ENCODE results near the gene HOXA4.

HOXA4 gene

GRCh38 chr7:27102581-27103442 is 27.7 kb downstream of the HOXA4 start, which contains the start of gene HOXA2:
TSS of gene HOXA2 (minus strand) at chr7:27102683. CDS start at chr7:27102500, 183 bp downstream.
- no peak for DNase-seq

- DNase-seq = no peak
Observed at GRCh38 chr7:27101957-27102580, 28.5 kb downstream of the HOXA4 start.

- DNase-seq = no peak
Observed at GRCh38 chr7:27101171-27101956, 29.2 kb downstream of the HOXA4 start.

DNA sequence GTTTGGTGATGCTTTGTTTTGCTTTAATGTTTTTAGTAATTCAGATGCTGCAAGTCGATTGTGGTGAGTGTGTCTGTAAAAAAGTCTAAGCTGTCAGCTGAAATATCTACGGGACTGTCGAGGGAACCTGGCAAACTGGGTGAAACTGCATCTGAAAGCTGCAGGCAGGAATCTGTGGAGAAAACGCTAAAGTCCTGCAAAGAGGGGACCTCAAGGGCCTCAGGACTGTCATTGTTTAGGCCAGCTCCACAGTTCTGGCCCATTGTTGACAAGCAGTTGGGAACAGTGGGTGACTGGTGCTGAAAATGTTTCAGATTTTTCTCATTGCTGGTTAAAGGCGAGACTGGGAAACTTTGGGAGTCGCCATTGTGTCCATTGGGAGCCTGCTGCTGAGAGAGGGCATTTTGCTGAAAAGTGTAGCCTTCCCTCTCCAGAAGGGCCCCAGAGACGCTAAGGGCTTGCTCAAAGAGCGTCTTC is 29.8 kb downstream of the HOXA4 start:
- DNase-seq = no peak

GRCh38 chr7:27099453-27100370 is 30.8 kb downstream of the HOXA4 start:
- DNase-seq = no peak

- DNase-seq = no peak
Observed at GRCh38 chr7:27098578-27099451, 31.7 kb downstream of the HOXA4 start.

DNA sequence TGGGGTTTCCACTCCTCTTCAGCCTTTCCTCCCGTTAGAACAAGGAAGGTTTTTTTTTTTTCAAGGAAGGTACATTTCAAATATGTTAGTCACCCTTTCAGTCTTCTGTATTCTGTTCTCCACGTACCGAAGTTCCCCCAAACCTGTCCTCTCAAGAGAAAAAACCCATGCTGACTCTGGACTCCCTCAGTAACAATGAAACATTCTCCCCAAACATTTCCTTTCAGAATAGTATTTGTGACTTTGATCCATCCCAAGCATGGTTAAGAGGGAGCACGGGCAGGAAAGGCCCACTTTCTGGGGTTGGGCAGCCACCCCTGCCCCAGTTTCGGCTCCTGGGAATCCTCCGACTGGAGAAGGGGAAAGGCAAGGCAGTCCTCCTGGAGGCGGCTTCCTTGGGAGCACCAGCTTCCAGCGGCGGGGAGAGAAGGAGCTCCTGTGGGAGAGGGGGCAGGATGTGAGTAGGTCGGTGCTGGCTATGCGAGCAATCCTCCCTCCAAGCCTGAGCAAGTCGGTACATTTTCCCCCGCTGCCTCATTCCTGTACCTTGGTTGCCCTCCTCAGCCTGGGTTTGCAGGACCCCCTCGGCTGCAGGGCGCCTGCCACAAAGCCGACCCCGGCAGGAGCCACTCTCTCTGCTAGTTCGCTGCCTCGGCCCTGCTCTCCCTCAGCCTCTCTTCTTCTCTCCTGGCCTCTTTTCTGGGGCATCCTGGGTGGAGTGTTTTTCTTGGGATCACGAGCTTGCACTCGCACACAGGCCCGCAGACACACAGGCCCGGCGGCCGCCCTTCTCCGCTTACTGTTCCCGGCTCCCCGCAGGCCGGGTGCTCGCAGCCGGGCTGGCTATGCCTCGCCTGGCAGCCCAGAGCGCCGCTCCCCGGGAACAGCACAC is 32.6 kb downstream of the HOXA4 start:
- no peak for DNase-seq

GRCh38 chr7:27096768-27097514 is 33.6 kb downstream of the HOXA4 start:
- DNase-seq = no peak

DNA sequence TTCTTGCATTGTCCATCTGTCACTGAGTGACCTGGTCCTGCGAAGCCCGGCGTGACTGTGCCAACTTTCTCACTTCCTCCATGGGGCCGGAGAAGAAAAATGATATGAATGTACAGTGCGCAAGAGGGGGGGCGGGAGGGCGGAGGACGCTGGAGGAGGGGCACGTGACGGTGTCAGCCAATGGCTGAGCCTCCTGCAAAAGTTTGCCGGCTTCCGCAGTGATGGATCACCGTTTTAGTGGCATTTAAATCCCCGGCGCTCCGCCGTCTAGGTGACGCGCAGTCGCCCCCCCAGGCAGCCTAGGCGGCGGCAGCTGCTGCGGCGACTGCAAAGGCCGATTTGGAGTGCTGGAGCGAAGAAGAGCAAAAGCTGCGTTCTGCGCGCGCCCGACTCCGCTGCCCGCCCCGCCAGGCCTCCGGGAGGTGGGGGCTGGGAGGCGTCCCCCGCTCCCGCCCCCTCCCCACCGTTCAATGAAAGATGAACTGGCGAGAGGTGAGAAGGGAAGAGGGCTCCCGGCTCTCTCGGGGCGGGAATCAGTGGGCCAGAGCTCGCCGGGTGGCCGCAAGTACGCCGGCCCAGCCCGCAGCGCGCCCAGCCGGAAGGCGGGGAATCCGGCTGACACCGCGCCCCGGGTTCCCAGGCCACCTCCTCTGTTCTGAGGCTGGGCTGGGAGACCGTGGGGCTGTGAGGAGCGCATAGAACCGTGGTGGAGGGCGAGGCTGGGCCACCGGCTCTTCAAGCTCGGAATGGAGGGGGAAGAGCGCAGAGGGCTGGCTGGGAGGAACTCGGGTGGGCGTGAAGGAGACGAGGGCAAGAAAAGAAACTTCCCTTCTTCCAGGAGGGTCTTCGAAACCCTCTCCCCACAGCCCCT is 34.4 kb downstream of the HOXA4 start, which contains the start of gene HOXA1:
Gene HOXA1 (minus strand): TSS at position 104 of the 871 bp plus-strand sequence. CDS start 88 bp downstream, at position 16.
- DNase-seq = peak; percentile 16

DNA sequence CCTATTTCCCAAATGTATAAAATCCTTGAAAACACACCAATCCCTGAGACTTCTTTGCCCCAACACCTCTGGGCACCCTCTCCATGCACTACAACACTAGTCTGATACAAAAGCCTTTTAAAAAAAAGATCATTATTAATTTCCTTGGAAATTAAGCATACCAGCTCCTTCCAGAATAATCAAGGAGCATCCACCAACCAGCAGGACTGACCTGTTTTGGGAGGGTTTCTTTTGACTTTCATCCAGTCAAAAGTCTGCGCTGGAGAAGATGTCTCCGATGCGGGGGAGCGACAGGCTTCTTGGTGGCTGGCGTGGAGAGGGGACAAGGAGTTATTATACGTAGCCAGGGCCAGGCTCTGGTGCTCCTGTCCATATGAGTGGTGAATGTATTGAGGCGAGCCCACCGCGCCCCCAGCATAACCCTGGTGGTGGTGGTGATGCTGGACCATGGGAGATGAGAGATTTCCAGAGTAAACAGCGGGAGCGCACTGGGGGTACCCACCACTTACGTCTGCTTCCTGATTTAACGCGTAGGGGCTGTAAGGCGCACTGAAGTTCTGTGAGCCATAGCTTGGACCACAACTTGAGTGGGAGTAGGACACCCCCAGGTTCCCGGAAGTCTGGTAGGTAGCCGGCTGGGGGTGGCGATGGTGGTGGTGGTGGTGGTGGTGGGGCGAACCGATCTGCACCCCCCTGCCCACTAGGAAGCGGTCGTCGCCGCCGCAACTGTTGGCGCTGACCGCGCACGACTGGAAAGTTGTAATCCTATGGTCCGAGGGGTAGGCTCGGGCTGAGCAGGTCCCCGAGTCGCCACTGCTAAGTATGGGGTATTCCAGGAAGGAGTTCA is 35.3 kb downstream of the HOXA4 start:
- DNase-seq = no peak

DNA sequence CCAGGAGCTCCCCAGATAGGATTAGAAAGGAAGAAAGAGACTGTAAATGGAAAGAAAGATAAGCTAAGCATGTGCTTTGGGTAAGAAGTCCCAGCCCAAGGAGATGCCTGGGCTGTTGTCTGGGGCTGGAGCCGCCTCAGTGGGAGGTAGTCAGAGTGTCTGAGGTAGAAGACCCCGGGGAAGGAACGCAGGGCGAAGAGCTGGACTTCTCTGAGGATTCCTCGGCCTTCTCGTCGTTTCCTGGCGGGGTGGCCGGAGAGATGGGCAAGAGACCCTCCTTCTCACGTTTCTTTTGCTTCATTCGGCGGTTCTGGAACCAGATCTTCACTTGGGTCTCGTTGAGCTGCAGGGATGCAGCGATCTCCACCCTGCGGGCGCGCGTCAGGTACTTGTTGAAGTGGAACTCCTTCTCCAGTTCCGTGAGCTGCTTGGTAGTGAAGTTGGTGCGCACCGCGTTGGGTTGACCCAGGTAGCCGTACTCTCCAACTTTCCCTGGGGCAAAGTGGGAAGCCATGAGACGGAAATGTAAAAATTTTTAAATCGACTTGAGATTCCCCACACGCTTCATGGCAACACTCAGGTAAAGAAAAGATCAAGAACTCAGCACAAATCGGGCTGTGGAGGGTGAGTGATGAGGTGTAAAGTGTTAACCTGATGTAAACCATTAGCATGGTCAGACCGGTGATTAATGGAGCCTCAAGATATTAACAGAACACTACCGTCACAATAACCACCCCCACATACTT is 36.1 kb downstream of the HOXA4 start:
- no peak for DNase-seq

DNA sequence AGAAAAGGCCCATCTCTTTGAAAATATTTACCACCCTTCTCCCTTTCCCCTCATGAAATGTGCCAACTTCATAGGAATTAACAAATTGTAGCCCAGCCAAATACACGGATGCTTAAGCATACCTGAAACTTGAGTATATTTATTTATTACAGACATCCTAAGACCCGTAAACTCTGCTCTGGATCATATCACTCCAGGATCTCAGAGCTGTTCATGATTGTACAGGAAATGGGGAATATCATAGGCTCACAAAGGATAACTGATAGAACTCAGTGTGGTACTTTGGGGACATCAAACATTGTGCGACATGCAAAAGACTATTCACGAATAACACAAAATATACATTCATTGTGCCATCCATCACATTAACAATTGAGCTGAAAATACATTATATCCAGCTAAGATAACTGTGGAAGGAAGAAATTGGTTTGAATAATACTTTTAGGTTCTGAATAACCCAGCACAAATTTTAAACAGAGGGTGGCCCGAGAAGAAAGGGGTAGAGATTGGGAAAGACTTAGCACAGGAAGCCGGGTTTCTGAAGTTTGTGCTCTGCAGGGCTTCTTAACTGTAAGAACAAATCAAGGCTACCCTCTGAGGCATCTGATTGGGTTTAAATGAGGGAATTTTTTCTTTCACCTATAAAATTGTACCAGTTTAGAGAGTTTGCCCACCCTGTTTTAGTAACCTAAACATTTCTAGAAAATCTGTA is 37.2 kb downstream of the HOXA4 start:
- DNase-seq = no peak

- no peak for DNase-seq
Observed at GRCh38 chr7:27092819-27093110, 37.8 kb downstream of the HOXA4 start.

- DNase-seq = no peak
Observed at GRCh38 chr7:27091941-27092818, 38.4 kb downstream of the HOXA4 start.

DNA sequence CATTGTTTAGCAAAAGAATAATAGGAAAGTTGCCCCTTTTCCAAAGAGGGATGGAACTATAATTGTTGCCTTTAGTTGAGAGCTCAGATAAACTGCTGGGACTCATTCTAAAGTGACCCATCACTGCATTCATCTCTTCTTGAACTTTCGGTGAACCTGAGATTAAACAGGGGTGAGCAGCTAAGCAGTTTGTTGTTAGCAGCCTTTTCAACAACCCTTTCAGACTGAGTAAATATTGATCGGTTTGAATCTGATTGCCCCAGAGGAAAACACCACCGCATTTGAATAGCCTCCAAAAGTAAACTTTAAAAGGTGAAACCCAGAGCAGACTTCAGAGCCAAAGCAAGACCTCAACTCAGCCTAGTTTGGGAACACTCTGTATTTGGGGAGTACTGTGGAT is 39.5 kb downstream of the HOXA4 start:
- DNase-seq = no peak

Data from midbrain (tissue), 1 donor.